Mucosa of stomach (tissue), 1 donor: ENCODE results near the gene COX4I2.
"Not testable (repeated sequence)": the region's sequence is repeated elsewhere in the genome, so short reads cannot be mapped to it uniquely, and the experiment has no call there.

Experiments
- H3K27me3 ChIP-seq: one replicate; pipeline ENCODE4 v1.7.0; 2013; ENCODE audit warnings: mild to moderate bottlenecking, low read length; ENCODE audit not compliant: control insufficient read depth, insufficient read depth
- H3K36me3 ChIP-seq: one replicate; pipeline ENCODE4 v1.7.0; 2013; ENCODE audit warnings: low read length; ENCODE audit not compliant: control insufficient read depth, insufficient read depth
- H3K4me1 ChIP-seq: one replicate; pipeline ENCODE4 v1.7.0; 2013; ENCODE audit warnings: mild to moderate bottlenecking, low read length; ENCODE audit not compliant: control insufficient read depth, insufficient read depth
- H3K4me3 ChIP-seq: one replicate; pipeline ENCODE4 v1.7.0; 2013; ENCODE audit warnings: low read length
- H3K9ac ChIP-seq: one replicate; pipeline ENCODE4 v1.7.0; 2013; ENCODE audit warnings: mild to moderate bottlenecking, low read length, moderate library complexity
- H3K9me3 ChIP-seq: one replicate; pipeline ENCODE4 v1.7.0; 2013; ENCODE audit warnings: mild to moderate bottlenecking, low read length, moderate library complexity; ENCODE audit not compliant: control insufficient read depth
- donor health status: Pancreatic carcinoma.

COX4I2 gene

GRCh38 chr20:31617432-31618104, 20.1 kb upstream of the COX4I2 start:
- Histone ChIP-seq H3K4me3 (no peak overlapping the region), H3K4me1 (peaks cover 9% of the 10 kb centered on the region), H3K36me3 (no peaks in the 10 kb centered on the region), H3K9me3 (no peaks in the 10 kb centered on the region), H3K9ac (no peak overlapping the region), H3K27me3 (no peaks in the 10 kb centered on the region)

- Histone ChIP-seq H3K4me3 (no peak overlapping the region), H3K27me3 (no peaks in the 10 kb centered on the region), H3K36me3 (no peaks in the 10 kb centered on the region), H3K9me3 (no peaks in the 10 kb centered on the region), H3K4me1 (peaks cover 4% of the 10 kb centered on the region), H3K9ac (no peak overlapping the region)
Measured at GRCh38 chr20:31620246-31620645, 17.5 kb upstream of the COX4I2 start.

GRCh38 chr20:31623123-31623505, 14.6 kb upstream of the COX4I2 start:
- H3K36me3 ChIP-seq, H3K9me3 ChIP-seq, H3K4me1 ChIP-seq, H3K27me3 ChIP-seq, H3K4me3 ChIP-seq, H3K9ac ChIP-seq: not testable (repeated sequence)

GRCh38 chr20:31626534-31626933, 11.2 kb upstream of the COX4I2 start:
- H3K4me3 ChIP-seq, H3K36me3 ChIP-seq, H3K4me1 ChIP-seq, H3K9ac ChIP-seq, H3K27me3 ChIP-seq, H3K9me3 ChIP-seq: not testable (repeated sequence)

- not testable (repeated sequence) for H3K4me3 ChIP-seq, H3K4me1 ChIP-seq, H3K27me3 ChIP-seq, H3K36me3 ChIP-seq, H3K9ac ChIP-seq, H3K9me3 ChIP-seq
Measured at GRCh38 chr20:31628057-31628456, 9.7 kb upstream of the COX4I2 start.

- H3K36me3 ChIP-seq, result no peaks in the 10 kb centered on the region
- H3K4me1 ChIP-seq, result no peaks in the 10 kb centered on the region
- no peaks in the 10 kb centered on the region for H3K27me3 ChIP-seq
- no peak overlapping the region for H3K9ac ChIP-seq
- no peaks in the 10 kb centered on the region for H3K9me3 ChIP-seq
- H3K4me3 ChIP-seq, result no peak overlapping the region
Measured at GRCh38 chr20:31630187-31630790, 7.4 kb upstream of the COX4I2 start.

GRCh38 chr20:31632548-31633338, 5.0 kb upstream of the COX4I2 start:
- Histone ChIP-seq H3K4me3 (no peak overlapping the region), H3K4me1 (no peaks in the 10 kb centered on the region), H3K36me3 (no peaks in the 10 kb centered on the region), H3K27me3 (peaks cover 4% of the 10 kb centered on the region), H3K9ac (no peak overlapping the region), H3K9me3 (no peaks in the 10 kb centered on the region)

- H3K4me1 ChIP-seq, result no peaks in the 10 kb centered on the region
- H3K36me3 ChIP-seq, result no peaks in the 10 kb centered on the region
- H3K9me3 ChIP-seq, result no peaks in the 10 kb centered on the region
- peaks cover 10% of the 10 kb centered on the region for H3K27me3 ChIP-seq
- no peak overlapping the region for H3K4me3 ChIP-seq
- no peak overlapping the region for H3K9ac ChIP-seq
Measured at GRCh38 chr20:31633339-31633914, 4.3 kb upstream of the COX4I2 start.

GRCh38 chr20:31638317-31638716, 605 bp downstream of the COX4I2 start:
- Histone ChIP-seq H3K9me3 (no peaks in the 10 kb centered on the region), H3K4me3 (no peak overlapping the region), H3K9ac (no peak overlapping the region)

GRCh38 chr20:31638816-31639215, 1.1 kb downstream of the COX4I2 start:
- Histone ChIP-seq H3K27me3 (peaks cover 14% of the 10 kb centered on the region), H3K36me3 (no peaks in the 10 kb centered on the region), H3K4me1 (no peaks in the 10 kb centered on the region), H3K9me3 (no peaks in the 10 kb centered on the region), H3K4me3 (no peak overlapping the region), H3K9ac (no peak overlapping the region)

More at GRCh38 chr20:31638317-31638716, 605 bp downstream of the COX4I2 start:
- H3K4me1 ChIP-seq, result no peaks in the 10 kb centered on the region
- no peaks in the 10 kb centered on the region for H3K36me3 ChIP-seq
- peaks cover 14% of the 10 kb centered on the region for H3K27me3 ChIP-seq

- Histone ChIP-seq H3K36me3 (no peaks in the 10 kb centered on the region), H3K27me3 (peaks cover 14% of the 10 kb centered on the region), H3K9ac (no peak overlapping the region), H3K9me3 (no peaks in the 10 kb centered on the region), H3K4me1 (no peaks in the 10 kb centered on the region), H3K4me3 (no peak overlapping the region)
Measured at GRCh38 chr20:31640259-31640658, 2.5 kb downstream of the COX4I2 start.

- H3K27me3 ChIP-seq, result peaks cover 14% of the 10 kb centered on the region
- no peaks in the 10 kb centered on the region for H3K9me3 ChIP-seq
- no peaks in the 10 kb centered on the region for H3K36me3 ChIP-seq
- H3K9ac ChIP-seq, result no peak overlapping the region
- H3K4me1 ChIP-seq, result no peaks in the 10 kb centered on the region
- no peak overlapping the region for H3K4me3 ChIP-seq
Measured at GRCh38 chr20:31641391-31641790, 3.7 kb downstream of the COX4I2 start.
